Activated CD8-positive, alpha-beta memory T cell treated with anti-CD3 and anti-CD28 coated beads, Interleukin-2, amount 10 ng/mL, durations not matched to agents 7 days and 5 days (primary cell): ENCODE data around the gene NPSR1. TPM values are rescaled to one million over a fixed set of nuclear protein-coding genes. Genes with fewer than 3 reads are reported as not detected.

ENCODE experiments used
- ATAC-seq: fragments of 150-1000 bp; cut with Tn5 transposase; one replicate; pipeline ENCODE4 v1.10.0; 2021; ENCODE audit warnings: moderate library complexity
- CTCF ChIA-PET: fragments of 350-600 bp; sonication (Branson Sonifier 250); formaldehyde crosslinking; loops from one replicate; lab custom pipeline; 2021; ENCODE audit warnings: antibody characterized with exemption; lab: Charles Lee
- DNase-seq: peaks from one replicate; pipeline ENCODE4 v3.0.0-alpha.2; 2020
- H3K27ac Mint-ChIP-seq: one replicate; pipeline ENCODE4 v1.8.0; 2021; ENCODE audit warnings: mild to moderate bottlenecking, mixed read lengths
- H3K27me3 Mint-ChIP-seq: one replicate; pipeline ENCODE4 v1.8.0; 2021; ENCODE audit warnings: mixed read lengths
- H3K36me3 Mint-ChIP-seq: one replicate; pipeline ENCODE4 v1.8.0; 2021; ENCODE audit warnings: mild to moderate bottlenecking, mixed read lengths
- H3K4me1 Mint-ChIP-seq: one replicate; pipeline ENCODE4 v1.8.0; 2021; ENCODE audit warnings: mixed read lengths
- H3K4me3 Mint-ChIP-seq: one replicate; pipeline ENCODE4 v1.8.0; 2021; ENCODE audit warnings: mild to moderate bottlenecking, moderate library complexity, mixed read lengths
- H3K9me3 Mint-ChIP-seq: one replicate; pipeline ENCODE4 v1.8.0; 2022; ENCODE audit warnings: low read depth, mixed read lengths
- total RNA-seq, 2 experiments: library from RNA; stranded (reverse); gene quantifications; one replicate each; pipeline ENCODE4 v1.2.3, GENCODE V29; 2021

Gene NPSR1
- total RNA-seq, 2 experiments from 2014 or later: not detected

DNA sequence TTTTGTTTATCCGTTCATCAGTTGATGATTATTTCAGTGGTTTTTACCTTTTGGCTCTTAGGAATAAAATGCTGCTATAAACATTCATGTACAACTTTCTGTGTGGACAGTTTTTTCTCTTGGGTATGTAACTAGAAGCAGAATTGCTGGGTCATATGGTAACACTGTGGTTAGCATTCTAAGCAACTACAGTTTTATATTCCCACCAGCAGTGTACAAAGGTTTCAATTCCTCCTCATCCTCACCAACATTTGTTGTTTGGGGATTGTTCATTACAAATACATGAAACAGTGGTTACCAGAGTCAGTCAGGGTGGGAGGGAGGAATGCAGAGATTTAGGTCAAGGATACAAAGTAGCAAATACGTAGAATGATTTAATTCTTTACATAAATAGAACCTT lies 97.0 kb downstream of the NPSR1 start:
- CTCF ChIA-PET: no interaction called here
- H3K36me3 Mint-ChIP-seq: no peaks in the 10 kb centered on the region
- H3K4me1 Mint-ChIP-seq: peaks cover 3% of the 10 kb centered on the region
- H3K9me3 Mint-ChIP-seq: no peaks in the 10 kb centered on the region
- H3K27ac Mint-ChIP-seq: no peak overlapping the region
- H3K4me3 Mint-ChIP-seq: no peak overlapping the region
- no peaks in the 10 kb centered on the region for H3K27me3 Mint-ChIP-seq
- DNase-seq (no peak), ATAC-seq (no peak)

DNA sequence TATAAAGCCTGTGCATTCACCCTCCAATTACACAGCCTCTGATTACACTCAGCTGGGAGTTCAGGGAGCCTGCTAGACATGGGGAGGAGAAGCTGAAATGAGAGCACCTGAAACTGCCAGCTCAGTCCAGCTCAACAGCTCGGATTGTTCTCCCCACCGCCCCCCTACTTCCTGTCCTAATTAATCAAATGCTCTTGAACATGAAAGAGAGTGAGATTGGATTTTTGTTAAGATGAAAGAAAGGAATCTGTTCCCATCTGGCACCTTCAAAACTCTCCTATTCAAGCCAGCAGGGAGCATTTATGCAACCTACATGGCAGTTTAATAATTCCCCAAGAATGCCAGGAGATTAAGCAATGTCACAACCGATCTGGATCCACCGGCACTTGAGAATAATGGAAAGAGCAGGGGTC lies 98.0 kb downstream of the NPSR1 start:
- CTCF ChIA-PET: no interaction called here
- ATAC-seq: no peak
- no peak overlapping the region for H3K27ac Mint-ChIP-seq

DNA sequence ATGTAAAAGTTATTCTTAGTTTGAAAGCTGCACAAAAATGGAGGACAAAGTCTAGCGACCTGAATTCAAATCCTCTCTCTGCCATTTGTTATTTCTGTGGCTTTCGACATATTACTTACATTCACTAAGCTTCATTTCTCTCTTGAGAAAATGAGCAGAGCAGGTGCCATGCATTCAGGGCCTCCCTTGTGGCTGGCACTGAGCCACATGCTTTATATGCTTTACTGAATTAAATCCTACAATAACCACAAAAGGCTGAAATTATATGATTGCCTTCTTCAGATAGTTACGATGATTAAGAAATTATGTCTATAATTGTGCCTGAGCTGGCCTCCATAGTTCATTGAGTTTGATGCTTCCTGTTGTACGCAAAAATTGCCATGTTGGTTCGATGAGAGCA lies 98.7 kb downstream of the NPSR1 start:
- no peak overlapping the region for H3K27ac Mint-ChIP-seq
- H3K36me3 Mint-ChIP-seq: no peaks in the 10 kb centered on the region
- CTCF ChIA-PET: no interaction called here
- no peak for DNase-seq
- H3K27me3 Mint-ChIP-seq: peaks cover 8% of the 10 kb centered on the region
- peaks cover 3% of the 10 kb centered on the region for H3K4me1 Mint-ChIP-seq
- ATAC-seq: no peak
- H3K9me3 Mint-ChIP-seq: no peaks in the 10 kb centered on the region
- H3K4me3 Mint-ChIP-seq: no peak overlapping the region

More for the DNA sequence above, 98.0 kb downstream of the NPSR1 start:
- no peak overlapping the region for H3K4me3 Mint-ChIP-seq
- no peaks in the 10 kb centered on the region for H3K9me3 Mint-ChIP-seq
- peaks cover 3% of the 10 kb centered on the region for H3K27me3 Mint-ChIP-seq
- DNase-seq: no peak
- H3K4me1 Mint-ChIP-seq: peaks cover 3% of the 10 kb centered on the region
- no peaks in the 10 kb centered on the region for H3K36me3 Mint-ChIP-seq

DNA sequence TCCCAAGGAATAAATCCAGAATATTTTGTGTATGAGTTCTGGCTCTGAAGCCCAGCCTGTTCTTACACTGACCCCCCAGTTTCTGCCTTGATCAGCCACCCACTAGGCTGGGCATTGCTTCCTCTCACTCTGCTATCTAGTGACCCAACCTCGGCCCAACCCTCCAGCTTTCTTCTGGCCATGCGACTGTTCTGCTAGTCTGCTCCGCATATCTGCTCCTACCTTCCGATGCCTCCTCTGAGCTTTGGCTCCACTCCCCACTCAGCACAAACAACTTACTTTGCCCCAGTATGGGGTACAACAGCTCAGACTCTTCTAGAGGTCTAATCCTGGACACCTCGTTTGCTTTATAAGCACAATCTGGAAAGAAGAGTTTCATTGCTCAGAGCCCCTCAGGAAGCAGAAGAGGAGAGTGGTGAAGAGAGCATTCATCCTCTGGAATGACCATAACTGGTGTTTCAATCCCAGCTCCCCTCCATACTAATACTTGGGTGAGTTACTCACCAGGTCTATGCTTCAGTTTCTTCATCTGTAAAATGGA lies 99.6 kb downstream of the NPSR1 start:
- DNase-seq: no peak
- Mint-ChIP-seq H3K9me3 (no peaks in the 10 kb centered on the region), H3K27me3 (peaks cover 12% of the 10 kb centered on the region), H3K27ac (no peak overlapping the region), H3K4me3 (no peak overlapping the region), H3K4me1 (peaks cover 3% of the 10 kb centered on the region), H3K36me3 (no peaks in the 10 kb centered on the region)
- CTCF ChIA-PET: no interaction called here
- ATAC-seq: no peak

DNA sequence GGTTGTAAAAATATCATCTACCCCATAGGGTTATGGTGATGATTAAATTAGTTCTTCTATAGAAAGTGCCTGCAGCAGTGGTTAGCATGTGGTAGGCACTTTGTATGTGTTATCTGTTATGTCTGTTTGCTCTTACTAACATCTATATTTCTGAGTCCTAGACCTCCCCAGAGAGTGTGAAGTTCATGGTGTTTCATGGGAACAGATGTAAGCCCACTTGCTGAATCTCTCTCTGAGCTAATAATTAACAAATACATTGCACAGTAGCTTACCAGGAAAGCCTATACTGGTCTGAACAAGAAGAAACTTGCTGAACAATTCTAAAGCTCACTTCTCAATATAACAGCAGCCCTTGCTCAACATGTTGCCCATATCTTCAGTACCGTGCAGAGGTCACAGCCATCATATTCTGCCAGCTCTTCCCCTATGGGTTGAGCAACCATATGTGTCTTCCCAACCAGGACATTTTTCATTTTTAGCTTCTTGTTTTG lies 100.1 kb downstream of the NPSR1 start:
- H3K27me3 Mint-ChIP-seq: peaks cover 16% of the 10 kb centered on the region
- CTCF ChIA-PET: no interaction called here
- H3K4me1 Mint-ChIP-seq: peaks cover 3% of the 10 kb centered on the region
- ATAC-seq: no peak
- no peaks in the 10 kb centered on the region for H3K36me3 Mint-ChIP-seq
- no peak overlapping the region for H3K4me3 Mint-ChIP-seq
- H3K9me3 Mint-ChIP-seq: no peaks in the 10 kb centered on the region
- H3K27ac Mint-ChIP-seq: no peak overlapping the region
- DNase-seq: no peak

DNA sequence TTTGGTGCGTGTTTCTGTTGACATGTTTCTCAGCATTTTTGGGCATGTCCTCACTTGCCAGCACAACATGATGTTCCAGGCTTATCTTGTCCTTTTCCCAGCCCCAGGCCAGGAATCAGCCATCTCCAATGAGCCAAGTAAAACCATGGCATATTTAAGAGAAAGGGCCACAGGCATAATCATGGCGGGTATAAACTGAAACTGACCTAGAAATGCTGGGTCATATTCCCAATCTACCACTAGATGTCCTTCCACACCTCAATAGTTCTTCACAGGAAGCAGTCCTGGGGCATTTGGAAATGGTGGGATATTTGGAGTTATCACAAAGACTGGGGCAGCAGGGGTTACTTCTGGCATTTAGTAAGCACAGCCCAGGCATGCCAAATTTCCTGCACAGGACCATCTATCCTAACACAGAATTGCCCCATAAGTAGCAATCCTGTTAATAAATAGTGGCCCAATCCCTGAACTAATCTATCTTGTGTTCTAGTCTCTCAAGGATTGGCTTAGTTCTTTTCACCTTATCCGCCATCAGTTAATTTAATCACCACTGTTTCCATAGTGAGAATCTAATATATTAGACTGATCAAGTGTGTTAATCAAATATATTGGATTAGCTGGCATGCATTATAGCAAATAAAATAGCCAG lies 101.6 kb downstream of the NPSR1 start:
- Mint-ChIP-seq H3K27me3 (peaks cover 17% of the 10 kb centered on the region), H3K27ac (no peak overlapping the region), H3K9me3 (no peaks in the 10 kb centered on the region), H3K4me3 (no peak overlapping the region), H3K36me3 (no peaks in the 10 kb centered on the region), H3K4me1 (peaks cover 3% of the 10 kb centered on the region)
- CTCF ChIA-PET: no interaction called here
- ATAC-seq: no peak
- DNase-seq: no peak

DNA sequence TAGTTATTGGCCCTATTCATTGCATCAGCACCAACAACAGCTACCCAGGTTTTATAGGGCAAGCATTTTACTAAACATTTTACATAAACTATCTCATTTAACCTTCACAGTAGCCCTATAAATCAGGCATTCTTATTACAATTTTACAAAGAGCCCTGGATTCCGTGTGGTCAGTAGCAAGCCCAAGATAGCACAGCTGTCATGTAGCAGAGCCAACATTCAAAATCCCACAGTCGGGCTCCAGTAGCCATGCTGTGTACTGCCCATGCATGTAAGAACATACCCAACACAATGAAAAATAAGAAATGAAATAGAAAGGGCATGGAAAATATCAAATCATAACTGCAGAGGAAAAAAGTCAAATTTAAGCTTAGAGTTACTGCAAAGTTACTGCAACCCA lies 102.3 kb downstream of the NPSR1 start:
- H3K36me3 Mint-ChIP-seq: no peaks in the 10 kb centered on the region
- H3K9me3 Mint-ChIP-seq: no peaks in the 10 kb centered on the region
- CTCF ChIA-PET: interaction anchor here (1.5 kb wide), 1 partner anchor 10 kb away, joined by 3 read pairs; no protein-coding TSS in a partner anchor
- no peak for ATAC-seq
- H3K4me1 Mint-ChIP-seq: peaks cover 3% of the 10 kb centered on the region
- no peak overlapping the region for H3K4me3 Mint-ChIP-seq
- no peak for DNase-seq
- peaks cover 17% of the 10 kb centered on the region for H3K27me3 Mint-ChIP-seq
- no peak overlapping the region for H3K27ac Mint-ChIP-seq

DNA sequence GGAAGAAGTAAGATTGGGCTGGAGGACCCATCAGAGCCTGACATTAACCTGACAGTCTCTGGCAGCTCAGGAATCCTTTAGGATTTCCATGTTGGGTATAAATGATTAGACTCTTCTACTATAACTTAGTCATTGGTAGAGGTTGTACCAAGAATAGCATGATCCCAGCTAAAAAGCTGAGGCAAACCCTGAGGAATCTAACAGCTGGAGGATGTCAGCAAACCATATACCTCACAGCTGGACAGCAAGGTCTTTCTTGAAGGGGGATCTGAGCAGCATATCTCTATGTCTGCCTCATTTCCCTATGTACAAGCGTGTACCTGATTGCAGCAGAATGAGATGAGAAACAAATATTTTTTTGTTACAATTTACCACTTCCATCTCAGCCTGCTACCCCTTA lies 103.2 kb downstream of the NPSR1 start:
- no peaks in the 10 kb centered on the region for H3K9me3 Mint-ChIP-seq
- ATAC-seq (no peak), DNase-seq (no peak)
- no peak overlapping the region for H3K4me3 Mint-ChIP-seq
- CTCF ChIA-PET: interaction anchor here (1.5 kb wide), 1 partner anchor 9 kb away, joined by 3 read pairs; no protein-coding TSS in a partner anchor
- H3K36me3 Mint-ChIP-seq: no peaks in the 10 kb centered on the region
- H3K4me1 Mint-ChIP-seq: peaks cover 3% of the 10 kb centered on the region
- peaks cover 17% of the 10 kb centered on the region for H3K27me3 Mint-ChIP-seq
- H3K27ac Mint-ChIP-seq: no peak overlapping the region

DNA sequence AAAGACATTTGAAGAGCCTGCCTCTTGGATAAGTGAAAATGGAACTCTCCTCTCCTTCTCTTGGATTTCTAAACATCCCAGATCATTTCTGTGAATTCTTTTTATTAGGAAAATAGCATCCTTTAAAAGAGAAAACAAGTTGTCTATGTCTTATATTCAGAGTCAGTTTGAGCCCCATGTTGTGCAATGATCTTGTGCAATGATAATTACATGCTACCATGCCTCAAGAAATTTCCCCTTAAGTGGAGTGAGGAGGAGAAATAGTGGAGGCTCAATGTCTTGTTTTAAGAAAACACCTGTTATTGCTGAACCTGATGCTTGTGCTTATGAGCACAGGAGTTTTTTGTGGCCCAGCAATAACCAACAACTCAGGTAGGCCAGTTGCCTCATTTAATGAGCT lies 103.6 kb downstream of the NPSR1 start:
- Mint-ChIP-seq H3K4me1 (peaks cover 3% of the 10 kb centered on the region), H3K9me3 (no peaks in the 10 kb centered on the region), H3K36me3 (no peaks in the 10 kb centered on the region), H3K27me3 (peaks cover 17% of the 10 kb centered on the region), H3K4me3 (no peak overlapping the region), H3K27ac (no peak overlapping the region)
- CTCF ChIA-PET: interaction anchor here (1.5 kb wide), 1 partner anchor 9 kb away, joined by 3 read pairs; no protein-coding TSS in a partner anchor
- DNase-seq: no peak
- no peak for ATAC-seq

DNA sequence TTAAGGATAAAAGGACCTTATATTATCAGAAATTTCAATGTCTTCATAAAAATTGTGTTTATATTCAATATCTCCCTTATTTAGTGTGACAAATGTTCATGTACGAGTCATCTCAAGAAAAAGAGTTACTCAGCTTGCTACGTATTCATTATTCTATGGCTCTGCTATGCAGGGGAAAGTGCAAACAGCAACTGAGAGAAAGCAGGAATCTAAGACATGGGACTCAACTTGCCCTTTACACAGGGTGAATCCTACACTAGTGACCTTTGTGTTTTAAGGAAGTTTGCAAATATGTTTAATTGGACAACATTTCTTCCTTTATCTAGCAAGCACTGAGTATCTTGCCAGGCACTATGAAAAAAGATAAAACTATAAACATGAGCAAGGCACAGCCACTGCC lies 104.7 kb downstream of the NPSR1 start:
- Mint-ChIP-seq H3K4me1 (peaks cover 3% of the 10 kb centered on the region), H3K9me3 (no peaks in the 10 kb centered on the region), H3K4me3 (no peak overlapping the region), H3K27me3 (peaks cover 17% of the 10 kb centered on the region), H3K27ac (no peak overlapping the region), H3K36me3 (no peaks in the 10 kb centered on the region)
- ATAC-seq (no peak), DNase-seq (no peak)
- CTCF ChIA-PET: no interaction called here

DNA sequence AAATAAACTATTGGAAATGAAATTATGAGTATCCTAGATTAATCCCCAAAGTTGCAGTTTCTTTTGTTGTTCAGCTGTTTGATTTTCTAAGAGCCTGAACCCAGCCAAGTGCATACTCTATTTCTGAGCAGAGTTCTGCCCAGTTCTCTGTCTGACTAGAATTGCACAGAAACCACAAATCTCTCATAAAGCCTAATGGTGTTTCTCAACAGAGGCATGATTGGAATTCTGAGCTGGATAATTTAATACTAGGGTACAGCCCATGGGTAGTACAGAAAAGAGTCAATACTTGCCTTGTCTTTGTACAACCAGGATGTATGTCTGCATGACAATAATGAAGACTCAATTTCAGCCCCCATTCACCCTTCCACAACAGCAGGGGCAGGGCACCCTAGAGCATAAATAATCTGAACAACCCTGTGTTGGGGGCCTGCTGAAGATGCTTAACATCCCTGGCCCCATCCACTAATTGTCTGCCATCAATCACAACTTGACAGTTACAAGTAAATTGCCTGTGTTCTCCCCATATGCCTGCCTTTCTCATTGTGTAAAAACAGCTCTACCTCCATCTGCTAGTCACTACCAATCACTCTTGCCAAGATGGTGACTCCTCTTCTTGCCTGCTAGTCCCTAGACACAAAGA lies 114.4 kb downstream of the NPSR1 start:
- ATAC-seq: no peak
- peaks cover 2% of the 10 kb centered on the region for H3K9me3 Mint-ChIP-seq
- H3K27me3 Mint-ChIP-seq: no peaks in the 10 kb centered on the region
- H3K36me3 Mint-ChIP-seq: no peaks in the 10 kb centered on the region
- DNase-seq: no peak
- CTCF ChIA-PET: no interaction called here
- no peak overlapping the region for H3K27ac Mint-ChIP-seq
- H3K4me3 Mint-ChIP-seq: no peak overlapping the region
- H3K4me1 Mint-ChIP-seq: no peaks in the 10 kb centered on the region

DNA sequence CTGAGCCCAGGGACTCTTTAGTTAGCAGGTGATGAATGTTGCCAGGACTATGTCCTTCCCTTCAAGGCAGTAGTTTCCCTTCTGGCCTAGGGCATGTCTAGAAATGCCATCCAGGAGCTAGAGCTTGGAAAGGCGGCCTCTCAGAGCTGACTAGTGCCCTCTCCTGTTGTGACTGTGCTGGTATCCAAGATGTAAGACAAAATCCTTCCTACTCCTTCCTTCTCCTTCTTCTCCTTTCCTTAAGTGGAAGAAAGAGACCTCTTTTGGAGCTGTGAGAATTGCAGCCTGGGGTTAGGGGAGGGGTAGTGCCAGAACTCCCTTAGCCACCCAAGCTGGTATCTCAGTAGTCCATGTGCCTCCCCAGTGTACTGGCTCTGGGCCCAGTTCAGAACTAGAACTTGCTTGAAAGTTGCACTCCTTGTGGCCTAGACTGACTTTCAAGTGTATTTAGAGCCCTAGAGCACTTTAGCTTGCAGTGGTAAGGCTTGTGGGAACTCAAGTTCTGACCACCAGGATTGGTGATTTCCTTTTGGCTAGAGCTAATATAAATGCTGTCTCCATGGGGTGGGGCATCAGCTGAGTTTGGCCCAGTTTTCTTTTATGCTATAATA lies 118.8 kb downstream of the NPSR1 start:
- DNase-seq: no peak
- Mint-ChIP-seq H3K9me3 (peaks cover 2% of the 10 kb centered on the region), H3K4me1 (no peaks in the 10 kb centered on the region), H3K27me3 (no peaks in the 10 kb centered on the region), H3K27ac (no peak overlapping the region), H3K4me3 (no peak overlapping the region), H3K36me3 (no peaks in the 10 kb centered on the region)
- no peak for ATAC-seq
- CTCF ChIA-PET: no interaction called here

DNA sequence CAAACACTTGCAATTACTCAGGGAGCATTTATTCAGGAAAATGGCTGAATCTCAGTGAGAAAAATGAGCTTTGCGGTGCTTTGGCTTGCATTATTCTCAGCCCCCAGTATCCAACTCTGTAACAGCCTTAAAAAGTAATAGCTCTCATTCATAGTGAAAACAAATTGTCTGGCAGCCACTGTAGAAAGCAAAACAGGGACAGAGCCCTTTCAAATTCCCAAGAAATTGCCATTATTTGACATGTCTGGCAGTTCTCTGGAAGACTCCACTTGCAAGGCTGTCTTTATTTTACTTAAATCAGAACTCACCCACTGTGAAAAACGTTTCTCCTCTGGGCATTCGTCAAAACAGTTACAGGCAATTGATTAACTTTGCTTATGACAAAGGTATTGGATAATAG lies 122.5 kb downstream of the NPSR1 start:
- ATAC-seq: no peak
- Mint-ChIP-seq H3K4me3 (no peak overlapping the region), H3K4me1 (no peaks in the 10 kb centered on the region), H3K36me3 (no peaks in the 10 kb centered on the region), H3K27me3 (no peaks in the 10 kb centered on the region), H3K9me3 (peaks cover 13% of the 10 kb centered on the region), H3K27ac (no peak overlapping the region)
- CTCF ChIA-PET: no interaction called here
- DNase-seq: no peak
